ENCODE measurements around the gene MXD3.

The MXD3 gene

GRCh38 chr5:177297922-177298321 lies 13.8 kb downstream of the MXD3 start:
- no peak for DNase-seq
- no peak for TF ChIP-seq GATA1 (IDR thresholded peaks at IDR 0.05; ENCODE audit: low read depth, low read length)
- no peak for TF ChIP-seq POLR2A (IDR thresholded peaks at IDR 0.05; ENCODE audit: low read length)

GRCh38 chr5:177296581-177296980 lies 15.1 kb downstream of the MXD3 start:
- DNase-seq = no peak
- TF ChIP-seq GATA1 (IDR thresholded peaks at IDR 0.05; ENCODE audit: low read depth, low read length) = no peak
- TF ChIP-seq POLR2A (IDR thresholded peaks at IDR 0.05; ENCODE audit: low read length) = no peak

GRCh38 chr5:177295924-177296323 lies 15.8 kb downstream of the MXD3 start:
- no peak for TF ChIP-seq POLR2A (IDR thresholded peaks at IDR 0.05; ENCODE audit: low read length)
- no peak for TF ChIP-seq GATA1 (IDR thresholded peaks at IDR 0.05; ENCODE audit: low read depth, low read length)
- DNase-seq = no peak

GRCh38 chr5:177294632-177295031 lies 17.1 kb downstream of the MXD3 start:
- TF ChIP-seq GATA1 (IDR thresholded peaks at IDR 0.05; ENCODE audit: low read depth, low read length) (no peak), POLR2A (IDR thresholded peaks at IDR 0.05; ENCODE audit: low read length) (no peak)

GRCh38 chr5:177293819-177294581 lies 17.7 kb downstream of the MXD3 start:
- DNase-seq = no peak
- no peak for TF ChIP-seq POLR2A (IDR thresholded peaks at IDR 0.05; ENCODE audit: low read length)

More at GRCh38 chr5:177294632-177295031, 17.1 kb downstream of the MXD3 start:
- DNase-seq = no peak

- DNase-seq = no peak
- TF ChIP-seq POLR2A (IDR thresholded peaks at IDR 0.05; ENCODE audit: low read length) = no peak
- TF ChIP-seq GATA1 (IDR thresholded peaks at IDR 0.05; ENCODE audit: low read depth, low read length) = no peak
These were observed 20.0 kb downstream of the MXD3 start for GRCh38 chr5:177291735-177292134.

- TF ChIP-seq POLR2A (IDR thresholded peaks at IDR 0.05; ENCODE audit: low read length) (no peak), GATA1 (IDR thresholded peaks at IDR 0.05; ENCODE audit: low read depth, low read length) (no peak)
- no peak for DNase-seq
These were observed 20.7 kb downstream of the MXD3 start for GRCh38 chr5:177290816-177291596.

- no peak for DNase-seq
These were observed 23.5 kb downstream of the MXD3 start for GRCh38 chr5:177288191-177288590.

GRCh38 chr5:177276886-177277285 lies 34.8 kb downstream of the MXD3 start:
- TF ChIP-seq POLR2A (IDR thresholded peaks at IDR 0.05; ENCODE audit: low read length) (no peak), GATA1 (IDR thresholded peaks at IDR 0.05; ENCODE audit: low read depth, low read length) (no peak)
- DNase-seq = no peak

More at GRCh38 chr5:177288191-177288590, 23.5 kb downstream of the MXD3 start:
- TF ChIP-seq GATA1 (IDR thresholded peaks at IDR 0.05; ENCODE audit: low read depth, low read length) (no peak), POLR2A (IDR thresholded peaks at IDR 0.05; ENCODE audit: low read length) (no peak)

GRCh38 chr5:177275883-177276282 lies 35.8 kb downstream of the MXD3 start:
- TF ChIP-seq POLR2A (IDR thresholded peaks at IDR 0.05; ENCODE audit: low read length) (no peak), GATA1 (IDR thresholded peaks at IDR 0.05; ENCODE audit: low read depth, low read length) (no peak)

GRCh38 chr5:177271113-177271512 lies 40.6 kb downstream of the MXD3 start:
- TF ChIP-seq POLR2A (IDR thresholded peaks at IDR 0.05; ENCODE audit: low read length) (no peak), GATA1 (IDR thresholded peaks at IDR 0.05; ENCODE audit: low read depth, low read length) (no peak)
- DNase-seq = no peak

More at GRCh38 chr5:177275883-177276282, 35.8 kb downstream of the MXD3 start:
- DNase-seq = no peak

- no peak for TF ChIP-seq GATA1 (IDR thresholded peaks at IDR 0.05; ENCODE audit: low read depth, low read length)
- no peak for DNase-seq
These were observed 41.0 kb downstream of the MXD3 start for GRCh38 chr5:177270653-177271052.

- DNase-seq = no peak
- TF ChIP-seq GATA1 (IDR thresholded peaks at IDR 0.05; ENCODE audit: low read depth, low read length) (no peak), POLR2A (IDR thresholded peaks at IDR 0.05; ENCODE audit: low read length) (no peak)
These were observed 41.7 kb downstream of the MXD3 start for GRCh38 chr5:177269976-177270375.

GRCh38 chr5:177269232-177269895 lies 42.3 kb downstream of the MXD3 start:
- DNase-seq = no peak
- TF ChIP-seq GATA1 (IDR thresholded peaks at IDR 0.05; ENCODE audit: low read depth, low read length) (no peak), POLR2A (IDR thresholded peaks at IDR 0.05; ENCODE audit: low read length) (no peak)
